Measurements from ENCODE around the gene SLC27A5. TPM values are rescaled to one million over a fixed set of nuclear protein-coding genes. Genes with fewer than 3 reads are reported as not detected.
"Not testable (repeated sequence)": the region's sequence is repeated elsewhere in the genome, so short reads cannot be mapped to it uniquely, and the experiment has no call there.

Gene SLC27A5
- total and polyA plus RNA-seq, 7 donors, result 2.3 to 22.9 (median 7.8) TPM

DNA sequence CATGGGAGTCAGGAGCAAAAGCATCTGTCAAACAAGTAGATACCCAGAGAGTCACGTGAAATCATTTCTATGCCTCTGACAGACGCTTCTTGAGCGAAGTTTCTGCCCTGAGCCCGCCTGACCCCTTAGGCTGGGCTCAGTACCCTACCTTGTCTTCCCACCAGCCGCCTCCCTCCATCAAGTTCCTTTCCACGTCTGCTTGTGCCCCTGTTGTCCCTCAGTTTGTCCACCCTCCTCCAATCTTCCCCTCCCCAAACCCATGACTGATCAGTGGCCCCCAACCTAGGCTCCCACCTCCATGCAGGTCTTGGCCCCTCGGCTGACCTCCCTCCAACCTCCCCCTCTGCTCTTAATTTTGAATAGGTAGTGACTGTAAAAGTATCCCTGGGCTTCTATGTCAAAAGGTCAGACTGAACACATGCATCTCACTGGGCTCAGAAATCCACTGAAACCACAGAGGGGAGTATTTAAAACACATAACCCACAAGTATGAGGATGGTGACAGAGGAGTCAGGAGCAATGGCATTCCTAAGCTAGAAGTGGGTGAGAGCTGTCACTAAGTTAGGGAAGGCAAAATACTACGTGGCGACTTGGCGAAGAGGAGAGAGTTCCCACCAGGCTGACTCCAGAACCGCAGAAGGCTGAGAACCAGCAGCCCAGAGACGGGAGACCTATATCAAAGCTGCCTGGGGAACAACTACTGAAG lies 37.3 kb downstream of the SLC27A5 start:
- Histone ChIP-seq H3K36me3 (peaks cover 17 to 45% (median 20%) of the 10 kb centered on the region in 4 donors), H3K27me3 (no peaks in the 10 kb centered on the region), H3K27ac (peak overlapping the region; percentile 89 to 93 (median 92)), H3K9me3 (no peaks in the 10 kb centered on the region), H3K4me1 (peaks cover 0 to 22% (median 21%) of the 10 kb centered on the region in 4 donors), H3K4me3 (peak overlapping the region in 1 of 4 donors; percentile 65)
- TF ChIP-seq POLR2AphosphoS5 (IDR thresholded peaks at IDR 0.05), result no peak
- intact Hi-C loops (cut with DNase I), result no loop called here
- no peak for DNase-seq
- 87 to 91% methylated on average over 12 of the region's 12 CpGs for WGBS, 2 donors

GRCh38 chr19:58473775-58474174 lies 38.0 kb downstream of the SLC27A5 start:
- Histone ChIP-seq H3K27me3 (no peaks in the 10 kb centered on the region), H3K27ac (no peak overlapping the region), H3K4me3 (no peak overlapping the region), H3K4me1 (peaks cover 0 to 24% (median 22%) of the 10 kb centered on the region in 4 donors), H3K9me3 (no peaks in the 10 kb centered on the region), H3K36me3 (peaks cover 17 to 47% (median 19%) of the 10 kb centered on the region in 4 donors)
- TF ChIP-seq EP300 (IDR thresholded peaks at IDR 0.05) (no peak), POLR2A (IDR thresholded peaks at IDR 0.05) (no peak), CTCF (IDR thresholded peaks at IDR 0.05) (no peak), POLR2AphosphoS5 (IDR thresholded peaks at IDR 0.05) (no peak)
- DNase-seq, result no peak
- intact Hi-C loops (cut with DNase I), result no loop called here

GRCh38 chr19:58471736-58472135 lies 40.1 kb downstream of the SLC27A5 start:
- Histone ChIP-seq H3K9me3 (no peaks in the 10 kb centered on the region), H3K4me1 (peaks cover 0 to 31% (median 21%) of the 10 kb centered on the region in 4 donors), H3K4me3 (no peak overlapping the region), H3K36me3 (peaks cover 17 to 41% (median 19%) of the 10 kb centered on the region in 4 donors), H3K27ac (no peak overlapping the region), H3K27me3 (no peaks in the 10 kb centered on the region)
- WGBS, 2 donors, result 95 to 97% methylated on average over 39 of the region's 39 CpGs
- TF ChIP-seq CTCF (IDR thresholded peaks at IDR 0.05) (no peak), POLR2AphosphoS5 (IDR thresholded peaks at IDR 0.05) (no peak), EP300 (IDR thresholded peaks at IDR 0.05) (no peak), POLR2A (IDR thresholded peaks at IDR 0.05) (no peak)
- DNase-seq, result no peak
- intact Hi-C loops (cut with DNase I), result no loop called here

GRCh38 chr19:58470837-58471543 lies 40.8 kb downstream of the SLC27A5 start:
- H3K27ac ChIP-seq, result not testable (repeated sequence)

GRCh38 chr19:58469241-58470013 lies 42.4 kb downstream of the SLC27A5 start:
- WGBS, 2 donors, result 93 to 96% methylated on average over 17 of the region's 17 CpGs
- TF ChIP-seq CTCF (IDR thresholded peaks at IDR 0.05) (no peak), POLR2AphosphoS5 (IDR thresholded peaks at IDR 0.05) (no peak), POLR2A (IDR thresholded peaks at IDR 0.05) (no peak), EP300 (IDR thresholded peaks at IDR 0.05) (no peak)
- H3K4me3 ChIP-seq, result no peak overlapping the region

More at GRCh38 chr19:58470837-58471543, 40.8 kb downstream of the SLC27A5 start:
- H3K4me3 ChIP-seq; DNase-seq; intact Hi-C loops (cut with DNase I); H3K9me3 ChIP-seq; H3K27me3 ChIP-seq: not testable (repeated sequence)
- H3K36me3 ChIP-seq, result peaks cover 17 to 41% (median 19%) of the 10 kb centered on the region in 4 donors
- 97% methylated on average over 40 to 43 of the region's 53 CpGs for WGBS, 2 donors
- peaks cover 0 to 31% (median 22%) of the 10 kb centered on the region in 4 donors for H3K4me1 ChIP-seq

More at GRCh38 chr19:58469241-58470013, 42.4 kb downstream of the SLC27A5 start:
- H3K27me3 ChIP-seq, result no peaks in the 10 kb centered on the region
- H3K27ac ChIP-seq, result no peak overlapping the region
- DNase-seq, result no peak
- intact Hi-C loops (cut with DNase I), result no loop called here
- H3K9me3 ChIP-seq, result no peaks in the 10 kb centered on the region
- H3K36me3 ChIP-seq, result peaks cover 17 to 41% (median 19%) of the 10 kb centered on the region in 4 donors
- peaks cover 0 to 23% (median 14%) of the 10 kb centered on the region in 4 donors for H3K4me1 ChIP-seq

Data from sigmoid colon (tissue), 7 donors.